Mesothelial cell of epicardium (in vitro differentiated cells): Measurements from ENCODE around the gene DMRT3. TPM values are rescaled to one million over a fixed set of nuclear protein-coding genes. Genes with fewer than 3 reads are reported as not detected.
"Not testable (repeated sequence)": the region's sequence is repeated elsewhere in the genome, so short reads cannot be mapped to it uniquely, and the experiment has no call there.

Experiments used
- DNase-seq, 2 experiments: peaks; one replicate each; pipeline ENCODE4 v3.0.0; 2021; ENCODE audit warnings: low spot score in 2 of 2; ENCODE audit not compliant: unreplicated experiment in 2 of 2
- H3K27ac Mint-ChIP-seq: 2 replicates; pipeline ENCODE4 v1.8.0; 2021; ENCODE audit warnings: mixed read lengths
- H3K27me3 Mint-ChIP-seq: 2 replicates; pipeline ENCODE4 v1.8.0; 2021; ENCODE audit warnings: low read depth, mixed read lengths
- H3K36me3 Mint-ChIP-seq: 2 replicates; pipeline ENCODE4 v1.8.0; 2021; ENCODE audit warnings: mixed read lengths
- H3K4me1 Mint-ChIP-seq: 2 replicates; pipeline ENCODE4 v1.8.0; 2021; ENCODE audit warnings: mixed read lengths
- H3K4me3 Mint-ChIP-seq: 2 replicates; pipeline ENCODE4 v1.8.0; 2021; ENCODE audit warnings: mild to moderate bottlenecking, moderate library complexity, mixed read lengths
- H3K9me3 Mint-ChIP-seq: 2 replicates; pipeline ENCODE4 v1.8.0; 2021; ENCODE audit warnings: mixed read lengths
- total RNA-seq: library from RNA; stranded (reverse); gene quantifications from 3 replicates; pipeline ENCODE4 v1.2.1, GENCODE V29; 2021
- TF ChIP-seq, protein P1 (sequence below): fragments of 200-600 bp; sonication (generic); IDR thresholded peaks from one replicate; pipeline ENCODE4 v1.5.0; 2021; ENCODE audit warnings: antibody characterized with exemption; ENCODE audit not compliant: unreplicated experiment

DMRT3 gene
- total RNA-seq, 1 donor from 2014 or later, result 2.1 TPM

DNA sequence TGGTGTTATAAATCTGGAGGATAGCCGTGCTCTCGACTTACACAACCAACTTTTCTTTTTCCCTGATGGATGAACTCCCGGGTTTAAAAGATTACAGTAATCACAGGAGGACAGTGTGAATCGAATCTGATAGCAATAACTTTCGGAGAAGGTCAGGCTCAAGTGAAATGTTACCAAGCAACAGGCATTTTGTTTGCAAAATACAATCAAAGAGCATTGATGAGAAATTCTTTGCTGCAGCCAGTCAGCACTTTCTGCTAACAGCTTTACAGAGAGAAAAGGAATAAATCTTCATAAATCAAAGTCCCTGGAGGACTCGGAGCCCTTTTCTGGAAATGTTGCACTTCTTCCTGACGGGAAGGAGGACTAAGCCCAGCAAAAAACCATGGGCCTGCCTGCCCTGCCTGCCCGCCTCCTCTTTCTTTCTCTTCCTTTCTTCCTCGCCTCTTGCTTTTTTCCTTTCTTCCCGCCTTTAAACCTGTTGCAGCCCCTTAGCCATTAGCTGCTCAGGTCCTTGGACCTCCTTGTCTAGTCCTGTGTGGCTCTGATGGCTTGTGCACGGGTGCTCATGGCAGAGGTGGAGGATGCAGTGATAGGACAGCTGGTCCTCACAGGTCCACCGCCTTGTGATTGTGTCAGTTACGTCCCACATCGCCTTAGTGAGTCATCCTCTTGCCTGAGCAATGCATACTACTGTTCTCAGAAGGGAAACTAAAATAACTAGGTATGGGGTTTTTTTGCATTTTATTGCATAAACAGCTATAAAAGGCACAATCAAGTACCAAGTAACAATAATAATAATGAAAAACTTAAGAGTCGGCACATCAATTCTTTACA is 6.2 kb downstream of the DMRT3 start:
- H3K27ac Mint-ChIP-seq, result no peak overlapping the region
- DNase-seq, result no peak
- H3K27me3 Mint-ChIP-seq, result peaks cover 96% of the 10 kb centered on the region
- H3K9me3 Mint-ChIP-seq, result no peaks in the 10 kb centered on the region
- H3K4me3 Mint-ChIP-seq, result no peak overlapping the region
- TF ChIP-seq, protein P1, sequence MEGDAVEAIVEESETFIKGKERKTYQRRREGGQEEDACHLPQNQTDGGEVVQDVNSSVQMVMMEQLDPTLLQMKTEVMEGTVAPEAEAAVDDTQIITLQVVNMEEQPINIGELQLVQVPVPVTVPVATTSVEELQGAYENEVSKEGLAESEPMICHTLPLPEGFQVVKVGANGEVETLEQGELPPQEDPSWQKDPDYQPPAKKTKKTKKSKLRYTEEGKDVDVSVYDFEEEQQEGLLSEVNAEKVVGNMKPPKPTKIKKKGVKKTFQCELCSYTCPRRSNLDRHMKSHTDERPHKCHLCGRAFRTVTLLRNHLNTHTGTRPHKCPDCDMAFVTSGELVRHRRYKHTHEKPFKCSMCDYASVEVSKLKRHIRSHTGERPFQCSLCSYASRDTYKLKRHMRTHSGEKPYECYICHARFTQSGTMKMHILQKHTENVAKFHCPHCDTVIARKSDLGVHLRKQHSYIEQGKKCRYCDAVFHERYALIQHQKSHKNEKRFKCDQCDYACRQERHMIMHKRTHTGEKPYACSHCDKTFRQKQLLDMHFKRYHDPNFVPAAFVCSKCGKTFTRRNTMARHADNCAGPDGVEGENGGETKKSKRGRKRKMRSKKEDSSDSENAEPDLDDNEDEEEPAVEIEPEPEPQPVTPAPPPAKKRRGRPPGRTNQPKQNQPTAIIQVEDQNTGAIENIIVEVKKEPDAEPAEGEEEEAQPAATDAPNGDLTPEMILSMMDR, result no peak
- no peaks in the 10 kb centered on the region for H3K36me3 Mint-ChIP-seq
- peaks cover 7% of the 10 kb centered on the region for H3K4me1 Mint-ChIP-seq

- DNase-seq, result no peak
- TF ChIP-seq, protein P1, result no peak
- no peak overlapping the region for H3K4me3 Mint-ChIP-seq
Observed at GRCh38 chr9:994005-994404, 17.6 kb downstream of the DMRT3 start.

DNA sequence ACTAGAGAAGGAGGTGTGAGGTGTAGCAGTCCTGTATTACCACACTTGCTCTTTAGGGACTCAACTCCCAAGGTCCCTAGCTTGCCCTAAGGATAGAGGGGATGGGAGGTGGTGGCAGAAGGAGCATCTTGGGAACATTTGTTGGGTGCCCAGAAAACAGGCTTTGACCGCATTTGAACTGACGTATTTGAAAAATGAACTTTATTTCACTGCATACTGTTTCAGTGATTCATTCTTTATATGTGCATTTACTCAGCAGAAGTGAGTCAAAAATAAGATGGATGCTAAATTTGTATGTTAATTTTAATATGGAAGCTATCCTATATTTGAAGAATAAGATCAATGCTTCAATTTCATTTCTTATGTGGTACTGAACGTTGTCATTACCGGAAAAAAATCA is 18.7 kb downstream of the DMRT3 start:
- H3K36me3 Mint-ChIP-seq, result no peaks in the 10 kb centered on the region
- H3K27ac Mint-ChIP-seq, result no peak overlapping the region
- peaks cover 48% of the 10 kb centered on the region for H3K27me3 Mint-ChIP-seq
- no peaks in the 10 kb centered on the region for H3K4me1 Mint-ChIP-seq
- H3K9me3 Mint-ChIP-seq, result no peaks in the 10 kb centered on the region
- H3K4me3 Mint-ChIP-seq, result no peak overlapping the region
- TF ChIP-seq, protein P1, result no peak
- DNase-seq, result no peak

More at GRCh38 chr9:994005-994404, 17.6 kb downstream of the DMRT3 start:
- peaks cover 59% of the 10 kb centered on the region for H3K27me3 Mint-ChIP-seq
- peaks cover 3% of the 10 kb centered on the region for H3K36me3 Mint-ChIP-seq
- H3K9me3 Mint-ChIP-seq, result no peaks in the 10 kb centered on the region
- no peak overlapping the region for H3K27ac Mint-ChIP-seq
- H3K4me1 Mint-ChIP-seq, result no peaks in the 10 kb centered on the region

DNA sequence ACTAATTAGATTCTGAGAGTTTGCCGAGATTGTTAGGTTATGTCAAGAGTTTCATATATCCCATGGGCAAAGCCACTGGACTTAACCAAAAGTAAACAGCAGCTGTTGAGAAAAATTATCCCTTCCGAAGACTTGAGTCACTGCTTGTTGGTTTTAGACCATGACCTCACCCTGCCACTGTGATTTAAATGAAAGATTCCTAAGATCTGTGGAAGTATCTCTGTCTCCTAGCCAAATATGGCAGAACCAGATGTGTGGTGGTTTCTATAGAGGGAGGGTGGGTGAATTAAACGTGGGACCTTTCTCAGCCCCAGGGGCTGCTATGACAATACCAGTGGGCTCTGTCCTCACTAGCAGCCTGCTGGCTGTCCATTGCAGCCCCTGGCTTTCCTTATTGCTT is 19.3 kb downstream of the DMRT3 start:
- Mint-ChIP-seq H3K9me3 (no peaks in the 10 kb centered on the region), H3K36me3 (no peaks in the 10 kb centered on the region), H3K27ac (no peak overlapping the region), H3K4me1 (no peaks in the 10 kb centered on the region), H3K4me3 (no peak overlapping the region), H3K27me3 (peaks cover 42% of the 10 kb centered on the region)
- TF ChIP-seq, protein P1, result no peak
- DNase-seq, result no peak

DNA sequence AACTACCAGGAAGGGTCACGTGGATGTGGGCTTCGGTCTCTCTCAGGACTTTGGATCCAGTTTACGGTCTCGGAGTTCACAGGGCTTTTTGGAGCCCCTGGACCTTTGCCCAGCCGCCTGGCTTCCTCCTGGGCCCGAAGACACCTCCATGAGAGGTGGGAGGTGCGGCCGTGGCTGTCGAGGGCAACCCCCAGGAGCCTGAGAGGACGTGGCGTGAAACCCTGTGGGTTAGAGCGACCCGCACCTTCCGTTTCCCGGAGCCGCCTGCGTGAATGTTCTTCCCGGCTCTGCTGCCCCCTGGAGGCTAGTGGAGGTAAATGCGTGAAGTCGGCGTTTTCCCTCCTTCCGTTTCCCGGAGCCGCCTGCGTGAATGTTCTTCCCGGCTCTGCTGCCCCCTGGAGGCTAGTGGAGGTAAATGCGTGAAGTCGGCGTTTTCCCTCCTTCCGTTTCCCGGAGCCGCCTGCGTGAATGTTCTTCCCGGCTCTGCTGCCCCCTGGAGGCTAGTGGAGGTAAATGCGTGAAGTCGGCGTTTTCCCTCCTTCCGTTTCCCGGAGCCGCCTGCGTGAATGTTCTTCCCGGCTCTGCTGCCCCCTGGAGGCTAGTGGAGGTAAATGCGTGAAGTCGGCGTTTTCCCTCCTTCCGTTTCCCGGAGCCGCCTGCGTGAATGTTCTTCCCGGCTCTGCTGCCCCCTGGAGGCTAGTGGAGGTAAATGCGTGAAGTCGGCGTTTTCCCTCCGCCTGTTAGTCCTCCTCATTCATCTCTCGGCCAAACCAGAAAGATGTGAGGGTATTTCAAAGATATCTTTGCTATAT is 22.1 kb downstream of the DMRT3 start:
- not testable (repeated sequence) for H3K4me3 Mint-ChIP-seq, H3K36me3 Mint-ChIP-seq, DNase-seq, H3K9me3 Mint-ChIP-seq, H3K4me1 Mint-ChIP-seq, H3K27ac Mint-ChIP-seq
- H3K27me3 Mint-ChIP-seq, result peaks cover 18% of the 10 kb centered on the region
- TF ChIP-seq, protein P1, result peak; percentile 92
